Small intestine (tissue), 7 donors: Measurements from ENCODE around the gene GPRASP1. TPM values are rescaled to one million over a fixed set of nuclear protein-coding genes. Genes with fewer than 3 reads are reported as not detected.
A peak's percentile ranks its signal among the peaks of the same experiment; 100 is the strongest.
"Not testable (repeated sequence)": the region's sequence is repeated elsewhere in the genome, so short reads cannot be mapped to it uniquely, and the experiment has no call there.

Experiments used
- DNase-seq, 2 donors: peaks; one replicate each; pipeline versions ENCODE4 v3.0.0 to v3.0.0-alpha.2; 2013
- FAIRE-seq: peaks from 2 replicates; lab custom pipeline; 2012; peaks lifted over from hg19 to GRCh38; lab: Jason Lieb, UNC
- H3K27ac ChIP-seq, 3 donors: one replicate each; pipeline ENCODE4 v1.5.1; 2013; ENCODE audit warnings: low read length in 2 of 3, mild to moderate bottlenecking in 2 of 3, control low read depth in 1 of 3, inconsistent platforms in 1 of 3, low read depth in 1 of 3, moderate library complexity in 1 of 3
- H3K27me3 ChIP-seq, 3 donors: one replicate each; pipeline ENCODE4 v1.6.1; 2013; ENCODE audit warnings: low read length in 3 of 3, inconsistent platforms in 1 of 3; ENCODE audit not compliant: control insufficient read depth in 3 of 3, insufficient read depth in 3 of 3
- H3K36me3 ChIP-seq, 3 donors: one replicate each; pipeline ENCODE4 v1.6.1; 2013; ENCODE audit warnings: low read length in 3 of 3, inconsistent platforms in 1 of 3, low read depth in 1 of 3, mild to moderate bottlenecking in 1 of 3, moderate library complexity in 1 of 3; ENCODE audit not compliant: control insufficient read depth in 3 of 3, insufficient read depth in 2 of 3
- H3K4me1 ChIP-seq, 3 donors: one replicate each; pipeline ENCODE4 v1.6.1; 2013; ENCODE audit warnings: low read length in 2 of 3, inconsistent platforms in 1 of 3, low read depth in 1 of 3, mild to moderate bottlenecking in 1 of 3, moderate library complexity in 1 of 3; ENCODE audit not compliant: control insufficient read depth in 3 of 3, insufficient read depth in 2 of 3
- H3K4me3 ChIP-seq, 3 donors: one replicate each; pipeline ENCODE4 v1.5.1; 2013; ENCODE audit warnings: low read length in 3 of 3, control low read depth in 1 of 3, inconsistent platforms in 1 of 3, low read depth in 1 of 3, mild to moderate bottlenecking in 1 of 3, moderate library complexity in 1 of 3
- H3K9me3 ChIP-seq, 2 donors: one replicate each; pipeline ENCODE4 v1.6.1; 2013; ENCODE audit warnings: low read depth in 1 of 2, low read length in 1 of 2; ENCODE audit not compliant: control insufficient read depth in 2 of 2, insufficient read depth in 1 of 2
- WGBS, 3 donors: extraction: QIAGEN DNeasy Blood & Tissue Kit; methylation state at CpG; one replicate each; pipeline ENCODE4 v1.1.7; 2013; 5-methylcytosine and 5-hydroxymethylcytosine counted together
- polyA plus RNA-seq, 4 donors: library from polyadenylated mRNA; stranded (reverse) in 3 of 4; unstranded in 1 of 4; fragments of 200-250 nt in 3 of 4; fragments of 120-200 nt in 1 of 4; gene quantifications; one replicate each; pipeline versions ENCODE4 v1.2.1 to v1.2.3, GENCODE V29; 2013
- donor health status: healthy with polysubstance abuse.
- donor health status: control.
- donor health status: control.
- donor health status: Bipolar disorder and iron deficiency.
- donor health status: healthy.

Gene GPRASP1
- polyA plus RNA-seq, 4 donors, result 0.67 to 8.6 (median 2.1) TPM

GRCh38 chrX:102650903-102651241 is 411 bp upstream of the GPRASP1 start:
- FAIRE-seq (no peak), DNase-seq (no peak)
- H3K4me1 ChIP-seq, result no peaks in the 10 kb centered on the region
- no peaks in the 10 kb centered on the region for H3K36me3 ChIP-seq
- peak overlapping the region in 1 of 3 donors; percentile 60 for H3K27ac ChIP-seq
- H3K9me3 ChIP-seq, result no peaks in the 10 kb centered on the region
- WGBS, 3 donors, result 5 to 56% (median 14%) methylated on average over 12 to 23 of the region's 23 CpGs
- peak overlapping the region in 2 of 3 donors; percentile 47 to 65 for H3K4me3 ChIP-seq
- no peaks in the 10 kb centered on the region for H3K27me3 ChIP-seq

DNA sequence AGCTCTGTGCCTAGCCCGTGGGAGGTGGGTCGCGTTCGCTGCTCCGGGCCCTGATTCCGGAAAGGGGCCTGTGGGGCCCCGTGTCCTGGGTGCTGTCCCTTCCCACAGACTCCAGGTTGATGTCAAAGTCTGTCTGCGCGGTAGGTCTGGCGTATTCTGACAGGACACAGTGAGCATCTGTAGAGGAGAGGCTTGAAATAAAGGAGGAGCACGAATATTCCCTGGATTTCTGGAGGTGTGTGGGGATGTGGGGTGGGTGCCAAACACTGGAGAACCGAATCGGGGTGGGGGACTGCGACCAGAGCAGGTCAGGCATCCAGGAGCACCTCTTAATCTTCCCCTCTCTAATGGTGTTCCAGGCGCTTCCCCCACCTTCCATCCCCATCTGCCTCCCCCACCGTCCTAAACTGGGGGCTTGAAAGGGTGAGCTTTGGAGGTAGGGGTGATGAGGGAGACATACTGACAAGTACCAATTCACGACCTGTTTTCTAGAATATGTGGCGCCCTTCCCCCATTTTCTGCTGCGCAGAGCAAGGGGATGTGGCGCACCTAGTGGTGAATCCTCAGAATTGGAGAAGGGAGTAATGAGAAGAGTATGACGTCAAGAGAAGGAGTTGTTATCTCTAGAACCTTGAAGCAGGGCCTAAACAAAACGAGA is 877 bp downstream of the GPRASP1 start:
- WGBS, 3 donors, result 7 to 38% (median 24%) methylated on average over 13 to 22 of the region's 22 CpGs
- Histone ChIP-seq H3K9me3 (no peaks in the 10 kb centered on the region), H3K27me3 (no peaks in the 10 kb centered on the region), H3K27ac (peak overlapping the region in 2 of 3 donors; percentile 60 to 64), H3K4me3 (peak overlapping the region; percentile 41 to 65 (median 47)), H3K4me1 (no peaks in the 10 kb centered on the region), H3K36me3 (no peaks in the 10 kb centered on the region)
- FAIRE-seq (no peak), DNase-seq (peak; percentile 14 to 60)

- no peak for DNase-seq
- no peak for FAIRE-seq
Measured at GRCh38 chrX:102654696-102655095, 3.4 kb downstream of the GPRASP1 start.

GRCh38 chrX:102658556-102658955 is 7.3 kb downstream of the GPRASP1 start:
- 50 to 56% (median 56%) methylated on average over 2 of the region's 2 CpGs for WGBS, 3 donors
- no peak overlapping the region for H3K4me3 ChIP-seq
- peak overlapping the region in 1 of 3 donors; percentile 77 for H3K27ac ChIP-seq
- FAIRE-seq (no peak), DNase-seq (peak; percentile 24 to 55)
- no peaks in the 10 kb centered on the region for H3K9me3 ChIP-seq
- no peaks in the 10 kb centered on the region for H3K36me3 ChIP-seq
- H3K4me1 ChIP-seq, result no peaks in the 10 kb centered on the region
- no peaks in the 10 kb centered on the region for H3K27me3 ChIP-seq

More at GRCh38 chrX:102654696-102655095, 3.4 kb downstream of the GPRASP1 start:
- Histone ChIP-seq H3K4me1 (no peaks in the 10 kb centered on the region), H3K27me3 (no peaks in the 10 kb centered on the region), H3K4me3 (no peak overlapping the region), H3K36me3 (no peaks in the 10 kb centered on the region), H3K27ac (no peak overlapping the region), H3K9me3 (no peaks in the 10 kb centered on the region)
- WGBS, 3 donors, result 69 to 97% (median 84%) methylated on average over 2 of the region's 2 CpGs

DNA sequence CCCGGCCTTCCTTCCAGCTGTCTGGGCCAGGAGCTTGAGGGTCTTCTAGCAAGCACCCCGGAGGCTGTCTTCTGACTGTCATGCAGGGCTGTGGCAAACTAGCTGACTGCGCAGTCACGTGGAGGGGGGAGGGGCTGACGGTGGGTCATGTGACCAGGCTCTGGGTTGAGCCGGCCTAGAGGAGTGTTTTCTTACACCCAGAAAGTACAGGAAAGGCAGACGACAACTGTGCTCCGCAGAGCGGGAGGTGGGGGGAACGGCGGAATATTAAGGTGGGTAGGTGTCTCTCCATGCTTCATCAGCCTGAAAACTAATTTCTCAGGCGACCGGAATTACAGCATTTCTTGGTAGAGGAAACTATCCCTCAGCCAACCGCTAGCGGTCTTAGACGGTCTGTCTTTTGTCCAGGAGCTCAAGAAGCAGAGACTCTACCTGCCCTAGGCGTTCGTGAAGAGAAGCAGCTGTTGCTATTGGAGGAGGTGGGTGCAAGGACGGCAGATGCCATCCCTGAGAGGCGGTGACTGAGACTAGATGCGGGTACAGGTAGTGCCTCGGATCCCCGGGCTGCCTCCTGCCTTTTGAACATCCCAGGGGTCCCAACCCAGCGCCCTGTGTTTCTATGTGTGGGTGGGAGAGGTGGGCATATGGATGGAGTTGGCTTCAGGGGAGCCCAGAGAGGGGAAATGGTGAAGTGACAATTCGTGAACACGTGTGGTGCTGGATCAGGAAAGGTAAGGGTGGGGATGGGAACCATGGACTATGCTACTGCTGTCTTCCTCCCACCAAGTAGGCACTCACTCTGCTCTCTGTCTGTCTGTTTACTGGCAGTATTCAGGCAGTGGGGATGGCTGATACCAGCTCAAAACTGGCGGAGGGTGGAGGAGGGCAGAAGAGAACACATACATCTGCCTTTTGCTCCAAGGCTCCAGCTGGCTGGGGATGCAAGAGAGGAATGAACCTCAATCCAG is 8.8 kb downstream of the GPRASP1 start:
- peak overlapping the region in 2 of 3 donors; percentile 70 to 77 for H3K27ac ChIP-seq
- 9 to 29% (median 10%) methylated on average over 22 to 27 of the region's 27 CpGs for WGBS, 3 donors
- peak overlapping the region; percentile 14 to 66 (median 48) for H3K4me3 ChIP-seq
- H3K9me3 ChIP-seq, result no peaks in the 10 kb centered on the region
- H3K4me1 ChIP-seq, result no peaks in the 10 kb centered on the region
- DNase-seq (peak; percentile 76 to 89), FAIRE-seq (no peak)
- no peaks in the 10 kb centered on the region for H3K27me3 ChIP-seq
- H3K36me3 ChIP-seq, result no peaks in the 10 kb centered on the region

- not testable (repeated sequence) for H3K27ac ChIP-seq, H3K9me3 ChIP-seq, H3K4me1 ChIP-seq, H3K36me3 ChIP-seq, FAIRE-seq, H3K27me3 ChIP-seq, H3K4me3 ChIP-seq, DNase-seq
- 93 to 99% (median 96%) methylated on average over 4 of the region's 4 CpGs for WGBS, 3 donors
Measured at GRCh38 chrX:102663820-102664219, 12.5 kb downstream of the GPRASP1 start.

GRCh38 chrX:102667034-102667433 is 15.8 kb downstream of the GPRASP1 start:
- FAIRE-seq, result not testable (repeated sequence)

DNA sequence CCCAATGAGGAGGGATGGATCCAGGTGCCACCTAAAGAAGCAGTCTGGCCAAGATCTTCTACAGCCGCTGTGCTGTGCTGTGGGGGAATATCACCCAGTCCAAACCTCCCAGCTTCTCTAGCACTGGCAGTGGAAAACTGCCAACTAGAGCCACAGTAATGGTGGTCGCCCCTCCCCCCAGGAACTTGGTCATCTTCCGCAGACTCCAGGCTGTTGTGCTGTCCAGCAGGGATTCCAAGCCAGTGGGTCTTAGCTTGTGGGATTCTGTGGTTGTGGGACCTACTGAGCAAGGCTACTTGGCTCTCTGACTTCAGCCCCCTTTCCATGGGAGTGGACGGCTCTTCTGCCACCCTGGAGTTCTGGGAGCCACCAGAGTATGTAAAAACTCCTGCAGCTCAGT is 18.2 kb downstream of the GPRASP1 start:
- FAIRE-seq (no peak), DNase-seq (no peak)
- no peaks in the 10 kb centered on the region for H3K4me1 ChIP-seq
- 85 to 94% (median 93%) methylated on average over 4 of the region's 4 CpGs for WGBS, 3 donors
- no peak overlapping the region for H3K27ac ChIP-seq
- no peak overlapping the region for H3K4me3 ChIP-seq
- no peaks in the 10 kb centered on the region for H3K9me3 ChIP-seq
- peaks cover 0 to 6% (median 0%) of the 10 kb centered on the region in 3 donors for H3K36me3 ChIP-seq
- H3K27me3 ChIP-seq, result no peaks in the 10 kb centered on the region

More at GRCh38 chrX:102667034-102667433, 15.8 kb downstream of the GPRASP1 start:
- H3K36me3 ChIP-seq, H3K4me3 ChIP-seq, DNase-seq, H3K4me1 ChIP-seq, H3K27me3 ChIP-seq, H3K9me3 ChIP-seq, H3K27ac ChIP-seq: not testable (repeated sequence)
- 89 to 95% (median 92%) methylated on average over 1 of the region's 1 CpG for WGBS, 3 donors
